ENCODE measurements around the gene IKZF5. TPM values are rescaled to one million over a fixed set of nuclear protein-coding genes. Genes with fewer than 3 reads are reported as not detected.

Gene IKZF5
- total and polyA plus RNA-seq, 11 donors = 5.0 to 16.5 (median 8.2) TPM

DNA sequence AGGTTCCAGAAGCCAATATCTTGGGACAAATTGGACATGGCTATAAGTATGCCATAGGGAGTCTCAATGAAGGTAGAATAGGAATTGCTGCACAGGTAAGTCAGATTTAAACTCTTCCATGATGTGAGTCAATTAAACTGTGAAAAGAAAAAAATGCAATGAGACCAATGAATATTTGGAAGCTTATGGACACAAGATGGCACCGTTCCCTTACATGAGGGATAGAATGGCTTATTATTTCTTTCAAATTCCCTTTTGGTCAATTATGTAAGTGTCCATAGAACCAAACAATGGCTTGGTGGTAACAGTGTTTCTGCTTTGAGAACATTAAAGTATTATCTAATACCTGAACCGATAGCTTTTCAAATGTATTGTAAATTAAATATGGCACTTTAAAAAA, 35.8 kb upstream of the IKZF5 start:
- no peak overlapping the region for H3K4me3 ChIP-seq
- intact Hi-C loops (cut with DNase I) = loop anchor here in 5 of 10 donors (1.0 to 5.0 kb wide), 3 partner anchors 513 to 515 kb away; no protein-coding TSS in a partner anchor
- 86 to 90% (median 87%) methylated on average over 2 of the region's 2 CpGs for WGBS, 4 donors
- DNase-seq (no peak), ATAC-seq (no peak)
- TF ChIP-seq, protein P1, sequence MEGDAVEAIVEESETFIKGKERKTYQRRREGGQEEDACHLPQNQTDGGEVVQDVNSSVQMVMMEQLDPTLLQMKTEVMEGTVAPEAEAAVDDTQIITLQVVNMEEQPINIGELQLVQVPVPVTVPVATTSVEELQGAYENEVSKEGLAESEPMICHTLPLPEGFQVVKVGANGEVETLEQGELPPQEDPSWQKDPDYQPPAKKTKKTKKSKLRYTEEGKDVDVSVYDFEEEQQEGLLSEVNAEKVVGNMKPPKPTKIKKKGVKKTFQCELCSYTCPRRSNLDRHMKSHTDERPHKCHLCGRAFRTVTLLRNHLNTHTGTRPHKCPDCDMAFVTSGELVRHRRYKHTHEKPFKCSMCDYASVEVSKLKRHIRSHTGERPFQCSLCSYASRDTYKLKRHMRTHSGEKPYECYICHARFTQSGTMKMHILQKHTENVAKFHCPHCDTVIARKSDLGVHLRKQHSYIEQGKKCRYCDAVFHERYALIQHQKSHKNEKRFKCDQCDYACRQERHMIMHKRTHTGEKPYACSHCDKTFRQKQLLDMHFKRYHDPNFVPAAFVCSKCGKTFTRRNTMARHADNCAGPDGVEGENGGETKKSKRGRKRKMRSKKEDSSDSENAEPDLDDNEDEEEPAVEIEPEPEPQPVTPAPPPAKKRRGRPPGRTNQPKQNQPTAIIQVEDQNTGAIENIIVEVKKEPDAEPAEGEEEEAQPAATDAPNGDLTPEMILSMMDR (IDR thresholded peaks at IDR 0.05) = no peak
- no peak for TF ChIP-seq POLR2A (IDR thresholded peaks at IDR 0.05)
- H3K9me3 ChIP-seq = no peaks in the 10 kb centered on the region
- no peaks in the 10 kb centered on the region for H3K4me1 ChIP-seq
- H3K27ac ChIP-seq = no peak overlapping the region
- H3K36me3 ChIP-seq = peaks cover 0 to 90% (median 28%) of the 10 kb centered on the region in 9 donors
- H3K27me3 ChIP-seq = no peaks in the 10 kb centered on the region

DNA sequence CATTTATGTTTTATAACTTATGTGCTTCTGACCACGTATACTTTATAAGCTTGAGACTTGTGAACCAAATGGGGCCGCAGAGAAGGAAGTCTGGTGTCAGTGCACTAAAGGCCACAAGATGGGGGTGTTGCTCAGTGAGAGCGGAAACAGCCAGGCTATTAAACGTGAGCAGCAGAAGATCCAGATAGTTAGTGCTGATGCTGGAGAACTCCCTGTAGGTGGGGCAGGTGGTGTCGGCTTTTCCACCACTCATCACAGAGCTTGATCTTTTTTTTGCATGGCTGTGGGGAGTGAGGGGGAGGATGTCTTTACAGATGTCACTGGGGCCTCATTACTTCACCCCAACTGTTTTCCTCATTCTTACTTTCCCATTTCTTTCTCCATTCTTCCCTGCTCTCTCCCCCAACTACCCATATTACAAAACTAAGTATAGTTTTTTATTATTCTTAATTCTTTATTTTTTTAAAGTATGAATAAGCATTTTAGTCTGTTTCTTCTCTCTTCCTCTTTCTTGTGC, 34.9 kb upstream of the IKZF5 start:
- no peaks in the 10 kb centered on the region for H3K27me3 ChIP-seq
- peak in 3 of 4 donors; percentile 37 to 71 (median 61) for ATAC-seq
- peaks cover 0 to 90% (median 21%) of the 10 kb centered on the region in 9 donors for H3K36me3 ChIP-seq
- no peaks in the 10 kb centered on the region for H3K4me1 ChIP-seq
- DNase-seq = peak in 1 of 5 donors; percentile 20
- intact Hi-C loops (cut with DNase I) = loop anchor here in 8 of 10 donors (1.0 to 5.0 kb wide), 3 partner anchors 514 to 516 kb away; no protein-coding TSS in a partner anchor
- H3K27ac ChIP-seq = no peak overlapping the region
- H3K9me3 ChIP-seq = no peaks in the 10 kb centered on the region
- TF ChIP-seq POLR2A (IDR thresholded peaks at IDR 0.05) = no peak
- TF ChIP-seq, protein P1 (IDR thresholded peaks at IDR 0.05) = peak; percentile 29 to 63 (median 48)
- no peak overlapping the region for H3K4me3 ChIP-seq
- WGBS, 4 donors = 8 to 26% (median 18%) methylated on average over 5 of the region's 5 CpGs

DNA sequence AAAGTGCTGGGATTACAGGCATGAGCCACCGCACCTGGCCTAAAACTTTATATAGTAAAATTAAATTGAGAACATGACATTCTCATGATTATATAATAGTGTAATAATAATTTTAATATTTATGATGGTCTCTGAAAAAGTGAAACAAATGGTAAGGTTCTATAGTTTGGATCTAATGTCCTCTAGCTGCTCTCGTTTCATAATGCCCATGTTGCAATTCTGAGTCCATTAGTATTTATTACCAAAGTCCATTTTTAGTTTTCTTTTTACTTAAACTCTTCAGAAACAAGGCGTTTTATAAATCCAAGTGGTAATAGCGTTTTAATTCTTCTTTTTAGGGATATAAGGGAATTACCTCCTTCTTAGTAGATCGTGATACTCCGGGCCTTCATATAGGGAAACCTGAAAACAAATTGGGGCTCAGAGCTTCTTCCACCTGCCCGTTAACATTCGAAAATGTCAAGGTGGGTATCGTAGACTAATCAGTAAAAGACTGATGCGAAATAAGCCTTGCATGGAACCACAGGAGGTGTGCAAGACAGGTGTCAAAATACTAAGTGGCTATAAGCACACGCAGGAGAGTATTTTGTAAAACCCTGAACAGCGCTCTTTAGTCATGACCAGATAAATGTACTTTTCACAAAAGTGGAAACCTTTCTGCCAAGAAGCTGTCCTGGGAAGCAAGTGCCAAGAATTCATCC, 34.3 kb upstream of the IKZF5 start:
- 87 to 89% (median 89%) methylated on average over 12 of the region's 12 CpGs for WGBS, 4 donors
- Histone ChIP-seq H3K4me3 (no peak overlapping the region), H3K4me1 (no peaks in the 10 kb centered on the region), H3K27me3 (no peaks in the 10 kb centered on the region), H3K27ac (no peak overlapping the region), H3K36me3 (peaks cover 0 to 90% (median 16%) of the 10 kb centered on the region in 9 donors), H3K9me3 (no peaks in the 10 kb centered on the region)
- intact Hi-C loops (cut with DNase I) = loop anchor here in 8 of 10 donors (1.0 to 5.0 kb wide), 3 partner anchors 514 to 516 kb away; no protein-coding TSS in a partner anchor
- no peak for TF ChIP-seq POLR2A (IDR thresholded peaks at IDR 0.05)
- TF ChIP-seq, protein P1 (IDR thresholded peaks at IDR 0.05) = no peak
- ATAC-seq (no peak), DNase-seq (no peak)

DNA sequence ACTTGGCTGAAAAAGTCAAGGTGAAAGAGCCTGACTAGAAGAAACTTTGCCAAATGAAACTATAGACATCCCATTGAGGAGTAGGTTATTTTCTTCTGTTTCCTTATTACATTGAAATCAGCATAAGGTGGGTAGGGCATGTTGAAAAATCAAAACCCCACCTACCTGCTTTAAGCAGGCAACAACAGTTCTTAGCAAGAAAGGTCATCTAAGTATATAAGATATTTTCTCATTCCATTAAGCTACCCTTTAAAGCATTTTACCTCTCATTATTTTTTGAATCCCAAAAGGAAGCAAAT, 31.0 kb upstream of the IKZF5 start:
- DNase-seq = no peak
- no peaks in the 10 kb centered on the region for H3K9me3 ChIP-seq
- H3K4me3 ChIP-seq = no peak overlapping the region
- TF ChIP-seq, protein P1 (IDR thresholded peaks at IDR 0.05) = no peak
- no peak for TF ChIP-seq POLR2A (IDR thresholded peaks at IDR 0.05)
- H3K36me3 ChIP-seq = peaks cover 0 to 94% (median 14%) of the 10 kb centered on the region in 9 donors
- H3K27ac ChIP-seq = no peak overlapping the region
- H3K4me1 ChIP-seq = no peaks in the 10 kb centered on the region
- H3K27me3 ChIP-seq = no peaks in the 10 kb centered on the region
- no peak for ATAC-seq
- intact Hi-C loops (cut with DNase I) = no loop called here
